Esophagus squamous epithelium (tissue), 5 donors: ENCODE measurements around the gene HIRA. TPM values are rescaled to one million over a fixed set of nuclear protein-coding genes. Genes with fewer than 3 reads are reported as not detected.

Experiments used
- DNase-seq: peaks from one replicate; lab custom pipeline; 2025; lab: John Stamatoyannopoulos, UW
- H3K27ac ChIP-seq, 4 donors: fragments of 200-600 bp; sonication (generic); one replicate each; pipeline ENCODE4 v1.5.1; 2016 to 2019; ENCODE audit warnings: mild to moderate bottlenecking in 1 of 4
- H3K27me3 ChIP-seq, 4 donors: fragments of 200-600 bp; sonication (generic); 1 replicate in 3 of 4; 2 replicates in 1 of 4; pipeline versions ENCODE4 v1.5.1 to v1.6.0; 2017 to 2021; ENCODE audit warnings: antibody characterized with exemption in 1 of 4
- H3K36me3 ChIP-seq, 3 donors: fragments of 200-600 bp; sonication (generic); one replicate each; pipeline ENCODE4 v1.5.1; 2016 to 2019
- H3K4me1 ChIP-seq, 3 donors: fragments of 200-600 bp; sonication (generic); one replicate each; pipeline ENCODE4 v1.5.1; 2017 to 2019
- H3K4me3 ChIP-seq, 4 donors: fragments of 200-600 bp; sonication (generic); 1 replicate in 3 of 4; 2 replicates in 1 of 4; pipeline ENCODE4 v1.5.1; 2016 to 2019; ENCODE audit warnings: mild to moderate bottlenecking in 2 of 4, moderate library complexity in 1 of 4
- H3K9me3 ChIP-seq, 3 donors: fragments of 200-600 bp; sonication (generic); one replicate each; pipeline ENCODE4 v1.5.1; 2016 to 2019
- CTCF ChIP-seq, 6 experiments: fragments of 450-650 bp in 4 of 6; fragments of 200-600 bp in 2 of 6; sonication (generic) in 2 of 6; IDR thresholded peaks; one replicate each; pipeline ENCODE4 v1.5.1; 2016 to 2019; ENCODE audit warnings: antibody characterized with exemption in 6 of 6, mild to moderate bottlenecking in 4 of 6, moderate library complexity in 4 of 6
- POLR2A ChIP-seq, 4 donors: fragments of 450-650 bp; IDR thresholded peaks; one replicate each; pipeline ENCODE4 v1.6.1; 2017; ENCODE audit warnings: antibody characterized with exemption in 4 of 4, mild to moderate bottlenecking in 4 of 4, moderate library complexity in 3 of 4
- WGBS, 2 donors: methylation state at CpG; one replicate each; pipeline ENCODE4 v1.1.5; 2018; 5-methylcytosine and 5-hydroxymethylcytosine counted together
- intact Hi-C: fragments of 100-400 bp; cut with DNase I; formaldehyde crosslinking; loops from one replicate; pipeline ENCODE4 v1.15.0; 2022
- total RNA-seq, 4 donors: library from RNA; depleted of rRNA; stranded (reverse); fragments of >200 nt; gene quantifications; one replicate each; pipeline ENCODE4 v1.1.0, GENCODE V29; 2016
- donor health status: DM: yes; HTN: yes; CAD: no.

The HIRA gene
- total RNA-seq, 4 donors from 2014 or later = 11.2 to 19.8 (median 14.4) TPM

- Histone ChIP-seq H3K27ac (no peak overlapping the region), H3K9me3 (no peaks in the 10 kb centered on the region), H3K4me3 (no peak overlapping the region), H3K36me3 (peaks cover 31 to 100% (median 54%) of the 10 kb centered on the region in 3 donors), H3K4me1 (no peaks in the 10 kb centered on the region), H3K27me3 (no peaks in the 10 kb centered on the region)
- no peak for DNase-seq
- no peak for TF ChIP-seq CTCF (IDR thresholded peaks at IDR 0.05)
- TF ChIP-seq POLR2A (IDR thresholded peaks at IDR 0.05) = no peak
- WGBS, 2 donors = 88 to 96% methylated on average over 4 of the region's 7 CpGs
- intact Hi-C loops = no loop called here
These were observed 75.9 kb downstream of the HIRA start for GRCh38 chr22:19355413-19356157.

- WGBS, 2 donors = 83 to 94% methylated on average over 5 of the region's 5 CpGs
- H3K27ac ChIP-seq = no peak overlapping the region
- H3K4me1 ChIP-seq = no peaks in the 10 kb centered on the region
- intact Hi-C loops = no loop called here
- H3K36me3 ChIP-seq = peaks cover 18 to 100% (median 49%) of the 10 kb centered on the region in 3 donors
- H3K9me3 ChIP-seq = no peaks in the 10 kb centered on the region
- TF ChIP-seq CTCF (IDR thresholded peaks at IDR 0.05) (no peak), POLR2A (IDR thresholded peaks at IDR 0.05) (no peak)
- H3K27me3 ChIP-seq = no peaks in the 10 kb centered on the region
- no peak for DNase-seq
- H3K4me3 ChIP-seq = no peak overlapping the region
These were observed 77.3 kb downstream of the HIRA start for GRCh38 chr22:19354201-19354600.

GRCh38 chr22:19353363-19354131, 78.0 kb downstream of the HIRA start:
- H3K36me3 ChIP-seq = peaks cover 14 to 100% (median 43%) of the 10 kb centered on the region in 3 donors
- H3K4me3 ChIP-seq = no peak overlapping the region
- H3K27ac ChIP-seq = no peak overlapping the region
- DNase-seq = no peak
- no peaks in the 10 kb centered on the region for H3K9me3 ChIP-seq
- no peaks in the 10 kb centered on the region for H3K27me3 ChIP-seq
- no peak for TF ChIP-seq POLR2A (IDR thresholded peaks at IDR 0.05)
- TF ChIP-seq CTCF (IDR thresholded peaks at IDR 0.05) = no peak
- no peaks in the 10 kb centered on the region for H3K4me1 ChIP-seq
- WGBS, 2 donors = 92% methylated on average over 2 to 11 of the region's 18 CpGs
- intact Hi-C loops = no loop called here

GRCh38 chr22:19352766-19353165, 78.8 kb downstream of the HIRA start:
- no peaks in the 10 kb centered on the region for H3K9me3 ChIP-seq
- TF ChIP-seq CTCF (IDR thresholded peaks at IDR 0.05) (no peak), POLR2A (IDR thresholded peaks at IDR 0.05) (no peak)
- no peaks in the 10 kb centered on the region for H3K27me3 ChIP-seq
- 96 to 100% methylated on average over 2 to 3 of the region's 4 CpGs for WGBS, 2 donors
- no peak for DNase-seq
- no peak overlapping the region for H3K4me3 ChIP-seq
- intact Hi-C loops = no loop called here
- no peak overlapping the region for H3K27ac ChIP-seq
- no peaks in the 10 kb centered on the region for H3K4me1 ChIP-seq
- H3K36me3 ChIP-seq = peaks cover 14 to 100% (median 43%) of the 10 kb centered on the region in 3 donors

GRCh38 chr22:19352217-19352616, 79.3 kb downstream of the HIRA start:
- H3K36me3 ChIP-seq = peaks cover 14 to 100% (median 43%) of the 10 kb centered on the region in 3 donors
- WGBS, 2 donors = 90 to 92% methylated on average over 6 of the region's 6 CpGs
- no peak overlapping the region for H3K27ac ChIP-seq
- H3K4me3 ChIP-seq = no peak overlapping the region
- no peaks in the 10 kb centered on the region for H3K9me3 ChIP-seq
- intact Hi-C loops = no loop called here
- no peaks in the 10 kb centered on the region for H3K27me3 ChIP-seq
- DNase-seq = no peak
- no peak for TF ChIP-seq CTCF (IDR thresholded peaks at IDR 0.05)
- no peak for TF ChIP-seq POLR2A (IDR thresholded peaks at IDR 0.05)
- H3K4me1 ChIP-seq = no peaks in the 10 kb centered on the region
